ENCODE measurements around the gene CCDC177. TPM values are rescaled to one million over a fixed set of nuclear protein-coding genes. Genes with fewer than 3 reads are reported as not detected.
A peak's percentile ranks its signal among the peaks of the same experiment; 100 is the strongest.

CCDC177 gene
- polyA plus RNA-seq, 1 donor (not counting 4 experiments of a cell fraction or from before 2014, with no cell fraction given): not detected

DNA sequence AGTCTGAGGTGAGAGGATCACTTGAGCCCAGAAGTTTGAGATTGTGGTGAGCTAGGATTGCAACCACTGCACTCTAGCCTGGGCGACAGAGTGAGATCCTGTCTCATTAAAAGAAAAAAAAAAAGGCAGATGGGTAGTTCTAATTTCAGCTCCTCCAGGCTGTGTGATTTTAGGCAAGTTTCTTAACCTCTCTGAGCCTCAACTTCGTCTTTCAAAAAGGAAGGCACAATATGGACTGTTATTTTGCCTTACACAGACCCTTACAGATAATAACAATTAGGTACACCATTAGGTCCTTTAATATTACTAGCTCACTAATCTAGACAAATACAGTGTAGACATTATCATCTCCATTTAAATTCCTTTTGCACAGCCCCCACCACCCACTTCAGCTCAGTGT, 4.8 kb upstream of the CCDC177 start:
- Histone ChIP-seq H3K79me2 (ENCODE audit: control insufficient read depth, insufficient read depth, low read length) (no peaks in the 10 kb centered on the region), H3K27ac (ENCODE audit: control insufficient read depth, insufficient read depth, low read length) (no peak overlapping the region), H3K9me3 (ENCODE audit: control insufficient read depth, low read depth, low read length) (no peaks in the 10 kb centered on the region), H3K27me3 (ENCODE audit: control insufficient read depth, extremely low read depth, insufficient read depth, low read length) (peaks cover 15% of the 10 kb centered on the region), H3K9me1 (ENCODE audit: control insufficient read depth, extremely low read depth, insufficient read depth, low read length) (no peaks in the 10 kb centered on the region), H3K36me3 (ENCODE audit: control insufficient read depth in 2 of 2, extremely low read depth in 1 of 2, insufficient read depth in 2 of 2, low read length in 2 of 2) (no peaks in the 10 kb centered on the region), H4K20me1 (ENCODE audit: control insufficient read depth, extremely low read depth, insufficient read depth, low read length) (no peaks in the 10 kb centered on the region), H3K4me2 (ENCODE audit: control insufficient read depth, extremely low read depth, insufficient read depth, low read depth, low read length) (no peak overlapping the region), H3K9ac (ENCODE audit: control insufficient read depth, extremely low read depth, insufficient read depth, low read length) (no peak overlapping the region), H2AFZ (ENCODE audit: control insufficient read depth, low read length) (no peak overlapping the region), H3K4me1 (ENCODE audit: control insufficient read depth, extremely low read depth, insufficient read depth, low read length) (peaks cover 2% of the 10 kb centered on the region), H3K4me3 (ENCODE audit: control insufficient read depth in 2 of 3, extremely low read depth in 1 of 3, insufficient read depth in 2 of 3, low read depth in 1 of 3, low read length in 3 of 3) (no peak overlapping the region)
- FAIRE-seq (no peak), DNase-seq (ENCODE audit: low read depth, low spot score) (no peak)
- dilution Hi-C loops (cut with MboI; ENCODE audit: extremely low pct_ligation_motif_present, low sequenced_read_pairs): no loop called here
- TF ChIP-seq, protein P1, sequence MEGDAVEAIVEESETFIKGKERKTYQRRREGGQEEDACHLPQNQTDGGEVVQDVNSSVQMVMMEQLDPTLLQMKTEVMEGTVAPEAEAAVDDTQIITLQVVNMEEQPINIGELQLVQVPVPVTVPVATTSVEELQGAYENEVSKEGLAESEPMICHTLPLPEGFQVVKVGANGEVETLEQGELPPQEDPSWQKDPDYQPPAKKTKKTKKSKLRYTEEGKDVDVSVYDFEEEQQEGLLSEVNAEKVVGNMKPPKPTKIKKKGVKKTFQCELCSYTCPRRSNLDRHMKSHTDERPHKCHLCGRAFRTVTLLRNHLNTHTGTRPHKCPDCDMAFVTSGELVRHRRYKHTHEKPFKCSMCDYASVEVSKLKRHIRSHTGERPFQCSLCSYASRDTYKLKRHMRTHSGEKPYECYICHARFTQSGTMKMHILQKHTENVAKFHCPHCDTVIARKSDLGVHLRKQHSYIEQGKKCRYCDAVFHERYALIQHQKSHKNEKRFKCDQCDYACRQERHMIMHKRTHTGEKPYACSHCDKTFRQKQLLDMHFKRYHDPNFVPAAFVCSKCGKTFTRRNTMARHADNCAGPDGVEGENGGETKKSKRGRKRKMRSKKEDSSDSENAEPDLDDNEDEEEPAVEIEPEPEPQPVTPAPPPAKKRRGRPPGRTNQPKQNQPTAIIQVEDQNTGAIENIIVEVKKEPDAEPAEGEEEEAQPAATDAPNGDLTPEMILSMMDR (optimal IDR thresholded peaks at IDR 0.05 in 1 of 3, IDR thresholded peaks at IDR 0.05 in 1 of 3, conservative IDR thresholded peaks at IDR 0.05 in 1 of 3; ENCODE audit: extremely low read depth in 1 of 3, insufficient read depth in 2 of 3, low read length in 3 of 3): no peak
- no peak for TF ChIP-seq EZH2 (IDR thresholded peaks at IDR 0.05; ENCODE audit: low read length)

GRCh38 chr14:69574954-69575295, 254 bp upstream of the CCDC177 start:
- Histone ChIP-seq H3K27me3 (ENCODE audit: control insufficient read depth, extremely low read depth, insufficient read depth, low read length) (peaks cover 61% of the 10 kb centered on the region), H3K9me3 (ENCODE audit: control insufficient read depth, low read depth, low read length) (no peaks in the 10 kb centered on the region), H4K20me1 (ENCODE audit: control insufficient read depth, extremely low read depth, insufficient read depth, low read length) (no peaks in the 10 kb centered on the region), H2AFZ (ENCODE audit: control insufficient read depth, low read length) (no peak overlapping the region), H3K4me3 (ENCODE audit: control insufficient read depth in 2 of 3, extremely low read depth in 1 of 3, insufficient read depth in 2 of 3, low read depth in 1 of 3, low read length in 3 of 3) (no peak overlapping the region), H3K27ac (ENCODE audit: control insufficient read depth, insufficient read depth, low read length) (no peak overlapping the region), H3K36me3 (ENCODE audit: control insufficient read depth in 2 of 2, extremely low read depth in 1 of 2, insufficient read depth in 2 of 2, low read length in 2 of 2) (no peaks in the 10 kb centered on the region), H3K9me1 (ENCODE audit: control insufficient read depth, extremely low read depth, insufficient read depth, low read length) (no peaks in the 10 kb centered on the region), H3K4me1 (ENCODE audit: control insufficient read depth, extremely low read depth, insufficient read depth, low read length) (peaks cover 8% of the 10 kb centered on the region), H3K9ac (ENCODE audit: control insufficient read depth, extremely low read depth, insufficient read depth, low read length) (no peak overlapping the region), H3K4me2 (ENCODE audit: control insufficient read depth, extremely low read depth, insufficient read depth, low read depth, low read length) (peak overlapping the region; percentile 76), H3K79me2 (ENCODE audit: control insufficient read depth, insufficient read depth, low read length) (no peaks in the 10 kb centered on the region)
- FAIRE-seq: no peak
- DNase-seq (ENCODE audit: low read depth, low spot score): no peak
- dilution Hi-C loops (cut with MboI; ENCODE audit: extremely low pct_ligation_motif_present, low sequenced_read_pairs): no loop called here
- no peak for TF ChIP-seq EZH2 (IDR thresholded peaks at IDR 0.05; ENCODE audit: low read length)
- TF ChIP-seq, protein P1 (optimal IDR thresholded peaks at IDR 0.05 in 1 of 3, IDR thresholded peaks at IDR 0.05 in 1 of 3, conservative IDR thresholded peaks at IDR 0.05 in 1 of 3; ENCODE audit: extremely low read depth in 1 of 3, insufficient read depth in 2 of 3, low read length in 3 of 3): no peak

Data from keratinocyte (primary cell).